Activated CD4-positive, alpha-beta memory T cell treated with anti-CD3 and anti-CD28 coated beads, Interleukin-2, amount 10 ng/mL, durations not matched to agents 7 days and 5 days (primary cell): ENCODE data around the gene PSMD1. TPM values are rescaled to one million over a fixed set of nuclear protein-coding genes. Genes with fewer than 3 reads are reported as not detected.

Experiments used
- CTCF ChIA-PET: fragments of 350-600 bp; sonication (Branson Sonifier 250); formaldehyde crosslinking; loops from one replicate; lab custom pipeline; 2021; ENCODE audit warnings: antibody characterized with exemption, inconsistent platforms; lab: Charles Lee
- POLR2A ChIA-PET: fragments of 350-600 bp; sonication (Branson Sonifier 250); formaldehyde crosslinking; loops from one replicate; lab custom pipeline; 2021; ENCODE audit warnings: antibody characterized with exemption; lab: Charles Lee
- DNase-seq: peaks from one replicate; pipeline ENCODE4 v3.0.0-alpha.2; 2020
- H3K27ac Mint-ChIP-seq: one replicate; pipeline ENCODE4 v1.8.0; 2021; ENCODE audit warnings: mild to moderate bottlenecking, mixed read lengths
- H3K27me3 Mint-ChIP-seq: one replicate; pipeline ENCODE4 v1.8.0; 2021; ENCODE audit warnings: mixed read lengths
- H3K36me3 Mint-ChIP-seq: one replicate; pipeline ENCODE4 v1.8.0; 2021; ENCODE audit warnings: low read depth, mixed read lengths
- H3K4me1 Mint-ChIP-seq: one replicate; pipeline ENCODE4 v1.8.0; 2021; ENCODE audit warnings: mixed read lengths
- H3K4me3 Mint-ChIP-seq: one replicate; pipeline ENCODE4 v1.8.0; 2021; ENCODE audit warnings: mild to moderate bottlenecking, mixed read lengths
- H3K9me3 Mint-ChIP-seq: one replicate; pipeline ENCODE4 v1.8.0; 2021; ENCODE audit warnings: mixed read lengths
- total RNA-seq, 2 experiments: library from RNA; stranded (reverse); gene quantifications; one replicate each; pipeline ENCODE4 v1.2.3, GENCODE V29; 2021

The PSMD1 gene
- total RNA-seq, 2 experiments from 2014 or later: 79.3 to 80.0 TPM

DNA sequence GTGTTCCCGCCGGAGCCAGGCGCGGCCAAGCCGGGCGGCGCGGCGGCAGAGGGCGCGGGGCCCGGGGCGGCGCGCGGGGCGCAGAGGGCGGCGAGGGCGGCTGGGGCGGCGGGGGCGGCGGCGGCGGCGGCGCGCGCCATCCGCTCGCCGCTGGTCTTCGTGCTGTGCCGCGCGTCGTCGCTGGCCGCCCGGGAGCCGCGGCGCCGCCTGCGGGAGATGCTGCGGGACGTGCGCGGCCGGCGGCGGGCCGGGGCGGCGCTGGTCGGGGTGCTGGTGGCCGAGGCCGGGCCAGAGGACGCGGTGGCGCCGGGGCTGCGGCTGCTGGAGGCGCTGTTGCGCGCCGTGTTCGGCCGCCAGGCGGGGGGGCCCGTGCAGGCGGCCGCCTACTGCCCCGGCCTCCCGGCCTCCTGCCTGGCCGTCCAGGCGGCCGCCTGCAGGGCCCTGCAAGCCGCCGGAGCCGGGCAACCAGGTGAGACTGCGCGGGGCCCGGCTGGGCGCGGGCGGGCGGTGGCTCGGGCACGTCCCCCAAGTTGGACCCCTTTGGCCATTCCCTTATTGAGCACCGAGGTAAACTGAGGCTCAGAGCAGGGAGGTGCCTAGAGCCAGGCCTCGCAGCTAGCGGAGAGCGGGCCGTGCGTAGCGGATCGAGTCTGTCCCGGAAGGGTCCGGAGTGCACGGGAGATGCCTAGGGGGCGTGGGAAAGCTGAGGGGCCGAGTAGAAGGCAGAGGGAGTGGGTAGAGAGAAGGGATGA, 18.8 kb upstream of the PSMD1 start:
- Mint-ChIP-seq H3K4me1 (peaks cover 6% of the 10 kb centered on the region), H3K27ac (no peak overlapping the region), H3K9me3 (no peaks in the 10 kb centered on the region), H3K36me3 (no peaks in the 10 kb centered on the region), H3K27me3 (peaks cover 76% of the 10 kb centered on the region), H3K4me3 (no peak overlapping the region)
- POLR2A ChIA-PET: no interaction called here
- no peak for DNase-seq
- CTCF ChIA-PET: interaction anchor here (3.3 kb wide), 1 partner anchor 15 kb away, joined by 17 read pairs; no protein-coding TSS in a partner anchor

DNA sequence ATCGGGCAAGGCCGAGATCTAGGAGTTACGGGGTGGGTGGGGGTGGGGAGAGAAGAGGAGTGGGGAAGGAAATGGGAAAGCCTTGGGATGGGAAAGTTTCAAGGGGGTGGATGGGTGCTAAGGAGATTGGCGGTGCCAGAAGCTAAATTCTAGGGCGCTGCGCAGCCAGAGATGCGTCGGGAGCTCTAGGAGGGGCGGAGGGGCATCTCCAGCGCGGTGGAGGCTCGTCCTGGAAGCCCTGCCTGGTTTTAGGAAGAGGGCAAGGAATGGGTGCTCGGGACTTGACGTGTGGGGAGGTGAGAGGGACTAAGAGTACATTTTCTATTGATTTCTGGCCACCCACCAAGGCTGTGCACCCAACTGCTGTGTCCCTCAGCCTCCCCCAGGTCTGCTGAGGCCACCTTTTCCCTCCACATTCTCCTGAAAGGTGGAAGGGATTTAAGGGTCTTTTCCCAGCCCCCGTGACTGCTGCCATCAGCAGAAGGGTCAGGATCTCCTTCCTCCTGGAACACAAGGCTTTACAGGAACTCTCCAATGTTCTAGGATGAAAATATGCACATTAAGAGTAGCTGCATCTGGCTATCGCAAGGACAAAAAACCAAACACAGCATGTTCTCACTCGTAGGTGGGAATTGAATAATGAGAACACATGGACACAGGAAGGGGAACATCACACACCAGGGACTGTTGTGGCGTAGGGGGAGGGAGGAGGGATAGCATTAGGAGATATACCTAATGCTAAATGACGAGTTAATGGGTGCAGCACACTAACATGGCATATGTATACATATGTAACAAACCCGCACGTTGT, 18.0 kb upstream of the PSMD1 start:
- POLR2A ChIA-PET: no interaction called here
- no peak overlapping the region for H3K4me3 Mint-ChIP-seq
- peaks cover 6% of the 10 kb centered on the region for H3K4me1 Mint-ChIP-seq
- H3K27me3 Mint-ChIP-seq: peaks cover 76% of the 10 kb centered on the region
- CTCF ChIA-PET: interaction anchor here (3.3 kb wide), 1 partner anchor 14 kb away, joined by 17 read pairs; no protein-coding TSS in a partner anchor
- H3K36me3 Mint-ChIP-seq: no peaks in the 10 kb centered on the region
- H3K27ac Mint-ChIP-seq: no peak overlapping the region
- H3K9me3 Mint-ChIP-seq: no peaks in the 10 kb centered on the region
- no peak for DNase-seq

DNA sequence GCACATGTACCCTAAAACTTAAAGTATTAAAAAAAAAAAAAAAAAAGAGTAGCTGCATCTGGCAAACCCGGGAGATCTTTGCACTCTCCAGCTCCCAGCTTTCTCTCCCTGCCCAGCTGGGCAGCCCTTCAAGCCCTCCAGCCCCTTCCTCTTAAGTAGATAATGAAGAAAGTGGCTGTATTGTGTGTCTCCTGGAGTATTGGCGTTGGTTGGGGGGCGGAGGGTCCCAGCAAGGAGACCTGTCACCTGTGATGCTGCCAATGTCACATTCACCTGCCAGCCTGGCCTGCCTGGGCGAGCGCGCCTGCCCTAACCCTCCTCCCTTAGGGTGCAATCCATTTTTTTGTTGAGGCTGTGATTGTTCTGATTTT, 17.4 kb upstream of the PSMD1 start:
- CTCF ChIA-PET: interaction anchor here (3.3 kb wide), 1 partner anchor 14 kb away, joined by 17 read pairs; no protein-coding TSS in a partner anchor
- Mint-ChIP-seq H3K27me3 (peaks cover 73% of the 10 kb centered on the region), H3K4me1 (peaks cover 6% of the 10 kb centered on the region), H3K4me3 (no peak overlapping the region), H3K36me3 (no peaks in the 10 kb centered on the region), H3K9me3 (no peaks in the 10 kb centered on the region), H3K27ac (no peak overlapping the region)
- POLR2A ChIA-PET: no interaction called here
- DNase-seq: no peak

DNA sequence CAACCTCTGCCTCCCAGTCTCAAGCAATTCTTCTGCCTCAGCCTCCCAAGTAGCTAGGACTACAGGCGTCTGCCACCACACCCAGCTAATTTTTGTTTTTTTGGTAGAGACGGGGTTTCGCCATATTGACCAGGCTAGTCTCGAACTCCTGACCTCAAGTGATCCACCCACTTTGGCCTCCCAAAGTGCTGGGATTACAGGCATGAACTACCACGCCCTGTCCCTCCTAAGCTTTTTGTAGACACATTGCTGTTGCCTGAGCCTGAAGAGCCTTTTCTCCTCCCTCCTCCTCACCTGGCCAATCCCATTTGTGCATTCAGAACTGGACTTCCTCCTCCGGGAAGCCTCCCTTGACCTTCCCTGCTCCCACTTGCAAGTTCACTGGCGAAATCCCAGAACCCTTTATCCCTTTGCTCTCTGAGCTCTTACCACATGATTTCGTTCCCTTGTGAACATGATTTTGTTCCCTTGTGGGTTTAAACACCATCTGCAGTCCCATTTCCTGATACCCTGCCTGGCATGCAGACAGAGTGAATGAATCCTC, 16.8 kb upstream of the PSMD1 start:
- Mint-ChIP-seq H3K27ac (no peak overlapping the region), H3K27me3 (peaks cover 68% of the 10 kb centered on the region), H3K9me3 (no peaks in the 10 kb centered on the region), H3K4me3 (no peak overlapping the region), H3K36me3 (no peaks in the 10 kb centered on the region), H3K4me1 (peaks cover 6% of the 10 kb centered on the region)
- ChIA-PET POLR2A (no interaction called here), CTCF (interaction anchor here (3.3 kb wide), 1 partner anchor 13 kb away, joined by 17 read pairs; no protein-coding TSS in a partner anchor)
- DNase-seq: no peak

DNA sequence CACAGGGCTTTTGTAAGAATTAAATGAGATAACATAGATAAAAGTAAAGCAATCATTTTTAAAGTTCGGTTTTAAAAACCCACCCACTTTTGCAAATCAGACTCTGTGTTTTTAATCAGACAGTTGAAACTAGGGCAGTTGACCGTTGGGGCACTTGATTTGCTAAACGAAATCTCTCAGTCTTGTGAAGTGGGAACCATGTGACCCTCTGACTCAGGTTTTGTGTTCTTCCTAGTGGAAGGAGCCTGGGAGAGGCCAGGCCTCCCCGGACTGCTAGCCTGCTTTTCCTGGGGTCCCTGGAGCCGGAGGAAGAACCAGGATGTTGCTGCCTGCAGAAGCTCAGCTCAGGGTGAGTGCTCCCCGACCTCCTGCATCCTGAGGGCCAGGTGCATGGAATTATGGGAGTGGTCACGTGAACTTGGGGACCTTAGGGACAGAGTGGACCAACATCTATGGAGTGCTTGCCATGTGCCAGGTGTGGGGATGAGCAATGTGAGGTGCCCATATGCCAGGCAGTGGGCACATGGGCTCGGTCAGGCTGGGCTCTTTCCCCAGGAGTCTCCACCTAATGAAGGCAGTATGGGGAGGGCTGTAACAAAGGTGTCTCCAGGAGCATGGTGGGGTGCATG, 15.5 kb upstream of the PSMD1 start:
- Mint-ChIP-seq H3K36me3 (no peaks in the 10 kb centered on the region), H3K27ac (no peak overlapping the region), H3K9me3 (no peaks in the 10 kb centered on the region), H3K4me3 (no peak overlapping the region), H3K27me3 (peaks cover 58% of the 10 kb centered on the region), H3K4me1 (peaks cover 6% of the 10 kb centered on the region)
- CTCF ChIA-PET: interaction anchor here (3.3 kb wide), 1 partner anchor 12 kb away, joined by 17 read pairs; no protein-coding TSS in a partner anchor
- POLR2A ChIA-PET: no interaction called here
- DNase-seq: no peak

DNA sequence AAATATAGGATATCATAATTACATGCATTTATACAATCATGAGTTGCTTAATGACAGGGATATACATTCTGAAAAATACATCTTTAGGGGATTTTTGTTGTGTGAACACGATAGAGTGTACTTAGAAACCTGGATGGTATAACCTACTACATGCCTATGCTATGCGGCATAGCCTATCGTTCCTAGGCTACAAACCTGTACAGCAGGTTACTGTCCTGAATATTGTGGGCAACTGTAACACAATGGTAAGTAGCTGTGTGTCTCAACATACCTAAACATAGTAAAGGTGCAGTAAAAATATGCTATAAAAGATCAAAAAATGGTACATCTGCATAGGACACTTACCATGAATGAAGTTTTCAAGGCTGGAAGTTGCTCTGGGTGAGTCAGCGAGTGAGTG, 12.9 kb upstream of the PSMD1 start:
- Mint-ChIP-seq H3K4me3 (no peak overlapping the region), H3K27ac (no peak overlapping the region), H3K36me3 (no peaks in the 10 kb centered on the region), H3K9me3 (no peaks in the 10 kb centered on the region), H3K27me3 (peaks cover 52% of the 10 kb centered on the region), H3K4me1 (no peaks in the 10 kb centered on the region)
- ChIA-PET CTCF (interaction anchor here (0.8 to 1.8 kb wide), 3 partner anchors 9 to 155 kb away, joined by 3 to 6 read pairs (median 3); no protein-coding TSS in a partner anchor), POLR2A (interaction anchor here (1.2 kb wide), 1 partner anchor 9 kb away, joined by 4 read pairs; no protein-coding TSS in a partner anchor)
- DNase-seq: no peak

DNA sequence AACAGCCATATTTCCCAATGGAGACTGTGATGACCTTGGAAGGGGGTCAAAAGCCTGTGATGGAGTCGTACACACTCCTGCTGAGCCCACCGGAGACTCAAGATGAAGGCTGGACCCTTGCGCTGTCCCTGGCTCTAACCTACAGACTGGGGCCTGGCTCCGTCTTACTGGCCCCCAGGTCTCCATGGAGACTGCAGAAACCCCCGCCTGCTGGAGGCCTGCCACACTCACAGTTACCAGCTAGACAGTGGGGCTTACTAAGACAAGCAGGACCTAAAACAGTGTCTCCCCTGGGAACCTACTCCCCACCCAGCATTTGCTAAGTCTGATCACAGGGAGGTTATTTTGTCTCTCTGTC, 9.8 kb upstream of the PSMD1 start:
- H3K27me3 Mint-ChIP-seq: peaks cover 39% of the 10 kb centered on the region
- peaks cover 3% of the 10 kb centered on the region for H3K4me1 Mint-ChIP-seq
- no peak overlapping the region for H3K27ac Mint-ChIP-seq
- ChIA-PET POLR2A (no interaction called here), CTCF (no interaction called here)
- H3K4me3 Mint-ChIP-seq: no peak overlapping the region
- no peak for DNase-seq
- H3K9me3 Mint-ChIP-seq: no peaks in the 10 kb centered on the region
- H3K36me3 Mint-ChIP-seq: no peaks in the 10 kb centered on the region

DNA sequence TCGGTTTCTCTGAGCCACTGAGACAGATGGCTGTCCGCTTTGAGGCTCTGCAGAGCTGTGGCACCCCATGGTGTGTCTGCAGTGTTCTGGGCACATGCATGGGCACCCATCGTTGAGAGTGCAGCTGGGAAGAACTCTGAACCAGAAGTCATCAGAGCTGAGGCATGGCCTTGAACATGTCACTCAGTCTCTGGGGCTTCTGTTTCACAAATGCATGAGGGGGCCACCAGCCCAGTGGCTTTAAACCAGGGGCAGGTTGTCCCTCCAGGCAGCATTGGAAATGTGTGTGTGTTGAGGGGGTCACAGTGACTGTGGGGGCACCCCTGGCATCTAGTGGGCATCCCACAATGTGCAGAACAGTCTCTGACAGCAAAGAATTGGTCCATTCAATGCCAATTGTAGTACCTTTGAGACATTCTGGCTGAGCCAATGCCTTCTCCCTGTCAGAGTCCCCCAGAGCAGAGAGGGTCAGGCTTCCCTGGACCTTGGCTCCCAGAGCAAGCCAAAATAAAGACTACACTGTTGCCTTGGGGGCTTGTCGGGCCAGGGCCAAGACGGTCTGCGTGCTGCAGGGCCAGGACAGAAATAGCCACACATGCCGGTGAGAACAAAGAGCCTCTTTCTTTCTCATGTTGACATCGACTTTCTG, 9.3 kb upstream of the PSMD1 start:
- Mint-ChIP-seq H3K4me1 (peaks cover 6% of the 10 kb centered on the region), H3K36me3 (no peaks in the 10 kb centered on the region), H3K4me3 (no peak overlapping the region), H3K9me3 (no peaks in the 10 kb centered on the region), H3K27me3 (peaks cover 39% of the 10 kb centered on the region), H3K27ac (no peak overlapping the region)
- ChIA-PET CTCF (no interaction called here), POLR2A (no interaction called here)
- DNase-seq: no peak

DNA sequence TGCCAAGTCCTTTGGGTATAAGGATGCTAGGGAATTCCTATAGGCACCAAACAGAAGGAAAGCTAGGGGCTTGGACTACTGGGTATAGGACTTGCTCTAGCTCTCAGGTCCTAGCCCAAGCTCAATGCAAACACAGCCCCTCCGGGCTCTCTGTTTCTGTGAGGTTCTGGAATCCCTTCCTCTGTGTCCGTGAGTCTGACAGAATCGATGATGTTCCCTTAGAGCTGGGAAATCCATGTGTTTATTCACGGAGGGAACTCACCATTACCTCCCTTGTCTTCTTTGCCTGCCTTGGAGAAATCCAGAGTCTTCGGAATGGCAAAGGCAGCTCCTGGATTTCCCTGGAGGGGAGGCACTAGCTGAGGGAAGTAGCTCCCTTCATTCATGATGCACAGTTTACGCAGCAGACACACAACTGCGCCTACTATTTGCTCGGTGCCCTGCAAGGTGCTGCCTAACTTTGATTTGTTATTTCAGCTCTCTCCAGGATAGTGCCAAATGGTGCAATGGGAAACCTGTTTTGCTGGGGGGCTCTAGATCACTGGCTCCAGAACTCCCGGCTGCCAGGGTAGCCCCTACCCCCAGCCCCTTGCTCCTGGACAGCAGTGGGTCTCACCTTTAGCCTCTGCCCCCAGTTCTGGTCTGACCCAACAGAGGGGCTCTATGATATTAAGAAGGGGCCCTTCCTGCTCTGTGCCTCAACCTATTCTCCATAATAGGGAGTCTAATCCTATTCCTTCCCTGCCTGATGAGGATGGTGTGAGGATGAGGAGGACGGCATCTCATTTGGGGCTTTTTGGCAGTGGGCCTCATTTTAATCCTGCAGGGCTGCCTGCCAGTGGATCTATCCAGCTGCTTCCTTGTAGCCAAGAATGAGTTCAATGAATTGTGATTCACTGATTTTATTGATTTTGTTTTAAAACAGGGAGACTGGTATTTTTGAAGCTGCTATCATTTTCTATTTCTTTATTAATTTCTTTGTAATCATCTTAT, 8.4 kb upstream of the PSMD1 start:
- no peak for DNase-seq
- Mint-ChIP-seq H3K27ac (no peak overlapping the region), H3K9me3 (no peaks in the 10 kb centered on the region), H3K4me1 (peaks cover 14% of the 10 kb centered on the region), H3K36me3 (no peaks in the 10 kb centered on the region), H3K27me3 (peaks cover 38% of the 10 kb centered on the region), H3K4me3 (no peak overlapping the region)
- ChIA-PET POLR2A (interaction anchor here (0.9 kb wide), 1 partner anchor 11 kb away, joined by 3 read pairs; the partner anchor contains the start of gene C2orf72), CTCF (interaction anchor here (0.5 to 1.5 kb wide), 2 partner anchors 11 to 1557 kb away, joined by 3 read pairs; no protein-coding TSS in a partner anchor)

DNA sequence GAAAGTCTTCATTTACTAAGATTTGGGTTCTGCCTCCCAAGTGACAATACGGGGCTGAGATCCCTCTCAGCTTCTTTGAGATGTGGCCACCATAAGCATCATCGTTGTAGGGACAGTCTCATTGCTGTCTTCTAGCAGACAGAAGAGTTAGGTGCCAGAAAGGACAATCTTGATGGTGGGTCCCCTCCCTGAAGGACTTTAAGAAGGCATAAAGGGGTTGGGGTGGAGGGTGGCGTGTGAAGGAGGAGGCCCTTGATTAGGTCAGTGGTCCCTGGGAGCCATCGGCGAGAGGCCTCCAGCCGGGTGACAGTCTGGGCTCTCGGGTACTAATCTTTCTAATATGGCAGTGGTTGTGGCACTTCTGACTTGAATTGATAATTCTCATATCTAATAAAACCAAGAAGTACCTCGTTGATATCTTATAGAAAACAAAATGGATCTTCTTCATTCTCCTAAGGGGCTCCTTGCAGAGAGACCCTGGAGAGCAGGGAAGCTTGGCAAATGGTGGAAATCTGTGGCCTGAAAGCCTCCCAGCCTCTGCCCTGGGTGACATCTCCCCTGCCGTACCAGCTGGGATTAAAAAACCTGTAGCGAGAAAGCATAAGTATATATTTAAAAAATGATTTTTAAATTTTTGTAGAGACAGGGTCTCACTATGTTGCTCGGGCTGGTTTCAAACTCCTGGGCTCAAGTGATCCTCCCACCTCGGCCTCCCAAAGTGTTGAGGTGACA, 7.2 kb upstream of the PSMD1 start:
- Mint-ChIP-seq H3K27ac (no peak overlapping the region), H3K4me1 (peaks cover 27% of the 10 kb centered on the region), H3K36me3 (no peaks in the 10 kb centered on the region), H3K9me3 (no peaks in the 10 kb centered on the region), H3K27me3 (peaks cover 30% of the 10 kb centered on the region), H3K4me3 (no peak overlapping the region)
- DNase-seq: no peak
- POLR2A ChIA-PET: interaction anchor here (0.8 to 1.2 kb wide), 3 partner anchors 9 to 414 kb away, joined by 3 to 4 read pairs (median 3); partner anchors contain the start of gene C2orf72
- CTCF ChIA-PET: interaction anchor here (1.5 to 1.7 kb wide), 2 partner anchors 9 to 225 kb away, joined by 3 to 7 read pairs; no protein-coding TSS in a partner anchor
